GM18505 (cell line): ENCODE measurements around the gene BIRC5.

ENCODE experiments used
- ATAC-seq: cut with Tn5 transposase; IDR thresholded peaks from one replicate; pipeline ENCODE4 v1.9.1; 2021; ENCODE audit not compliant: unreplicated experiment
- POLR2A ChIP-seq: IDR thresholded peaks from 4 replicates; pipeline ENCODE4 v1.6.1; 2011; ENCODE audit warnings: borderline replicate concordance; ENCODE audit not compliant: insufficient read depth, insufficient read length; ENCODE audit errors: extremely low read depth

Gene BIRC5

GRCh38 chr17:78175643-78175981 lies 38.4 kb upstream of the BIRC5 start:
- no peak for TF ChIP-seq POLR2A
- no peak for ATAC-seq

DNA sequence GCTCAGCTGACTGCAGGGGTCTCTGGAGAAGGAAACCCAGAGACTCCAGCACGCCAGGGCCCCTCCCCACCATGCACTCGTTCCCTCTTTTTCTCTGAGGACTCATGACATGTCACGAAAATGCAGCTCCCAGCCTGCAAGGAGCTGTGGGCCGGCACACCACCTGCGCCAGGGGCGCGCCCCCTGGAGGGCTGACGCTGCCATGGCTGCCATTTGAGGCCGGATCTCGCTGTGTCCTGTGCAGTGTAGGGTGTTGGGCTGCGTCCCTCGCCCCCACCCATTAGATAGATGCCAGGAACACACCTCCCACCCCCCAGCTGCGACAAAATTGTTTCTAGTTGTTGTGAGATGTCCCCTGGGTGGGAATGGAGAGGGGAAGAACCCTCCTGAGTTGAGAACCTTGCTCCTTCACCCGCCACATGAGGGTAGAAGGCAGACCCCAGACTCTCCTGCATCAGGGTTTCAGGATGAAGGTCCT lies 37.5 kb upstream of the BIRC5 start:
- ATAC-seq, result no peak
- no peak for TF ChIP-seq POLR2A

GRCh38 chr17:78179372-78179771 lies 34.7 kb upstream of the BIRC5 start:
- TF ChIP-seq POLR2A, result no peak
- no peak for ATAC-seq

GRCh38 chr17:78180083-78180482 lies 34.0 kb upstream of the BIRC5 start:
- ATAC-seq, result no peak
- TF ChIP-seq POLR2A, result no peak

DNA sequence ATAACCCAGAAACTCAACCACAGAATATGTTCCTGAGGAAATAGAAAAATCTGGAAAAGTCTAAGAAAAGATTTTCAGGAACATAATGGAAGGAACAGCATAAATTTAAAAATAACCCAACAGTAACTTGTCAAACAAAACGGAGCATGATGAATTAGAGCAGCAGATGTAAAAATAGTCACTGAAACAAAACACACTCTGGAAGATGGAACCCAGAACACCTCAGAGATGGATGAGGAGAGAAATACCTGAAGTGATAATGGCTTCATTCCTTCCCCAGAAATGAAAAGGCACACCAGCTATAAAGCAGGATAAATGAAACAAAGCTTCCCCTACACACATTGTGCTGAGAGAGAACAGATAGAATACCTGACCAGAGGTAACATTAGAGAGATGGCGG lies 33.5 kb upstream of the BIRC5 start:
- no peak for TF ChIP-seq POLR2A
- no peak for ATAC-seq

GRCh38 chr17:78182504-78182903 lies 31.5 kb upstream of the BIRC5 start:
- no peak for ATAC-seq
- no peak for TF ChIP-seq POLR2A

GRCh38 chr17:78183916-78184315 lies 30.1 kb upstream of the BIRC5 start:
- no peak for TF ChIP-seq POLR2A
- no peak for ATAC-seq

- no peak for ATAC-seq
- TF ChIP-seq POLR2A, result no peak
Observed at GRCh38 chr17:78184351-78184750, 29.7 kb upstream of the BIRC5 start.

DNA sequence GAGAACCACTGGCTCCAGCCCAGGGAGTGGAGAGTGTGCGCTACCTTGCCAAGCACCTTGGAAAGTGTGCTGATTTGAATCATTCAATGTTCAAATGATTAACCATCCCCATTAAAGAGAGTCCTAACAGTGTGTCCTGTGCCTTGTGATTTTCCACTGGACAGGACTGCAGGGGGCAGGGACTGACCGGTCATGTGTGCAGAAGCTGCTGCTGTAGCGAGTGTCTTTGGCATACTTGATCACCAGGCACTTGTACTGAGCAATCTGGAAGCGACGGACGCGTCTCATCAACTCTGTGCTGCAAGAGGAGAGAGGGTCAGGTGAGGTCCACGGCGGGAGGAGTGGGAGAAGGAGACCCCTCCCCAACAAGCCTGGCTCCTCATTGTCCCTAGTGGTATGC lies 29.2 kb upstream of the BIRC5 start:
- no peak for TF ChIP-seq POLR2A

DNA sequence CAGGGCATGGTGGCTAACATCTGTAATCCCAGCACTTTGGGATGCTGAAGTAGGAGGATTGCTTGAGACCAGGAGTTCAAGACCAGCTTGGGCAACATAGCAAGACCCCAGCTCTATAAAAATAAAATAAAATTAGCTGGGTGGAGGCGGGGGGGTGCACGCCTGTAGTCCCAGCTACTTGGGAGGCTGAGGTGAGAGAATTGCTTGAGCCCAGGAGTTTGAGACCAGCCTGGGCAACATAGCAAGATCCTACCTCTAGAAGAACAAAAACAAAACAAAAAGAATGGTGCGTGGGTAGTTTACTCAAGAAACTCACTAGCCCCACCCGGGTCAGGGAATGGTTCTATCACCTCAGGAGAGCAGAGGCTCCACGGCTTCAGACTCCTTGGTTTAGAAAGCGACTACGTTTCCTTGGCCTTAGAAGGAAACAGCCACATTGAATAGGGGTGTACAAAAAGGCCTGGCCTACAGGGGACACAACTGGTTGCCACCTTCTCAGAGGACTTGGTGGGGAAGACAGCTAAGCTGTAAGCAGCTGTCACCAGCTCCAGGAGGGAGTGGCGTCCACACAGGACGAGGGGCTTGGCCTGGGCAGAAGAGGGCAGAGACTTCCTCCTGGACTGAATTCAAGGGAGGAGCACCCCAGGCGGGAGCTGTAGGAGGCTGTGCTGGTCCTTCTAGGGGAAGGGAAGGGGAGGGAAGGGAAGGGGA lies 27.9 kb upstream of the BIRC5 start:
- TF ChIP-seq POLR2A, result no peak
- no peak for ATAC-seq

More for the DNA sequence above, 29.2 kb upstream of the BIRC5 start:
- no peak for ATAC-seq

DNA sequence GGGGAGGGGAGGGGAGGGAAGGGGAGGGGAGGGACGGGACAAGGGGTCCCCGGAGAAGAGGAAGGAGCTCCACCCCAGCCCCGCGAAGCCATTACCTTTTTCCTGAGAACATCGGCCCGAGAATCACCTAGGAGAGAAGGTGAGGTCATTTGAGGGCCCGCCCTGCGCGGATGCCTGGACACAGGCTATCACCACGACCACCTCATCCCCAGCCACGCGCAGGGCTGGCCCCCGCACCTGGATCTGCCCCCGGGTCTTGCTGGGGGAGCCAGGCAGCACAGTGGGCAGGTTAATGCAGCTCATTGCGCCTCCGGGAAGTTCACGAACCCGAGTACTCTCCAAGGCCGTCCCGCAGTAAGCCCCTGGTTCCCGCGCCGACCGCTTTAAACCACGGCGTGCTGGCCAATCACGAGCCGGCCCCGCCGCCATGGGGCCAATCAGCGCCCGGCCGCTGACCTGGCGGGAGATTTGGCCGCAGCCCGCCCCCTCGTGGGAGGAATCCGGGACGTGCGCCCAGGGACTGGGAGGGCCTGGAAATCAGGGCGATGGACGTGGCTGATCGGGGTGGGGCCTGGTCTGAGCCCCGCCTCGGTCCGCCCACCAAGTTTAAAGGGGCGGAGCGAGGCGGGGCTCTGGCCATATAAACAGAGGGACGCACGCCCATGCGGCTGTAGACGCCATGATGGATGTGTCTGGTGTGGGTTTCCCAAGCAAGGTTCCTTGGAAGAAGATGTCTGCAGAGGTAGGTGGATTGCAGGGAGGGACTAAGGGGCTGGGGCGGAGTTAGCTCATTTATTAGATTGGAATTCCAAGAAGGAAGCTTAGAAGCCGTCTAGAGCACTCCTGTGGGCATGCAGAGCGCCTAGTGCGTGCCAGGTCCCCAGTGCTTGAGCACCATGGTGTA lies 27.1 kb upstream of the BIRC5 start, which contains the start of the genes AFMID and TK1:
AFMID (plus strand) TSS at position 671 of the 904 bp plus-strand sequence; CDS start at position 680, 9 bp downstream.
TK1 (minus strand) TSS at position 361 of the 904 bp plus-strand sequence; CDS start at position 303, 58 bp downstream.
- TF ChIP-seq POLR2A, result peak; percentile 96
- ATAC-seq, result peak; percentile 88

GRCh38 chr17:78196716-78197115 lies 17.3 kb upstream of the BIRC5 start:
- TF ChIP-seq POLR2A, result no peak
- no peak for ATAC-seq

DNA sequence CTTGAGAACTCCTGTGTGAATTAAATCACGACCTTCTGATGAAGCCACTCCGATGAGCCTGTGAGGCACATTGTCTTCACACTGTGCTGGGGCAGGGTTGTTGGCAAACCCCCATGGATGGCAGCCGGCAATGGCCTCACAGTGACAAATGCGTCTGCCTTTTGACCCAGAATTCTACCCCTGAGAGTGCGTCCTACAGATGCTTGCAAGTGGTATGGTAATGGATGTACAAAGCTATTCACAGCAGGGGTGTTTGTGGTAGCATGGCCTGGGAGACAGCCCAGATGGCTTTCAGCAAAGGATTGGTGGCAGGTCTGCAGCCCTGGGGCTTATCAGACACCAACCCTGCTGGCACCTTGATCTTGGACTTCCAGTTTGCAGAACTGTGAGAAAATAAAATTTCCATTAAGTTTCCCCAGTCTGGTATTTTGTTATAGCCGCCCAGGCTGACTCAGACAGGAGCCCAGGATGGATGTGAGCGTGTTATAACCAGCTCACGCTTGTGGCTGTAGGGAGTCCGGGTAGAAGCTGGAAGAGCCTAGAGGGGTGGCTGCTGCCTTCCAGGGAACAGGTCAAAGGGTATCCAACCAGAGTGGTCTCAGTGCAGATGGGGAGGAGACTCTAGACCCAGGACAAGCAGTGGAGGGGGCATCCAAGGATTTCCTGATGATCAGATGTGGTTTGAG lies 16.8 kb upstream of the BIRC5 start:
- no peak for TF ChIP-seq POLR2A
- no peak for ATAC-seq
